ENCODE data around the gene THNSL1.
"Not testable (repeated sequence)": the region's sequence is repeated elsewhere in the genome, so short reads cannot be mapped to it uniquely, and the experiment has no call there.

THNSL1 gene

GRCh38 chr10:25016376-25017153 is at the start of gene THNSL1:
TSS of gene THNSL1 (plus strand) at chr10:25016612. CDS start at chr10:25023224, 6,612 bp downstream.
- peak; percentile 99 for DNase-seq

- DNase-seq, result no peak
These were observed 49.4 kb upstream of the THNSL1 start for GRCh38 chr10:24966962-24967481.

- no peak for DNase-seq
These were observed 48.1 kb upstream of the THNSL1 start for GRCh38 chr10:24968349-24968748.

- DNase-seq, result not testable (repeated sequence)
These were observed 47.5 kb upstream of the THNSL1 start for GRCh38 chr10:24968951-24969350.

- DNase-seq, result no peak
These were observed 46.6 kb upstream of the THNSL1 start for GRCh38 chr10:24969841-24970281.

- no peak for DNase-seq
These were observed 45.0 kb upstream of the THNSL1 start for GRCh38 chr10:24971374-24971773.

- DNase-seq, result no peak
These were observed 43.2 kb upstream of the THNSL1 start for GRCh38 chr10:24973163-24973562.

GRCh38 chr10:24974976-24975375 is 41.4 kb upstream of the THNSL1 start:
- DNase-seq, result no peak

GRCh38 chr10:24979685-24980084 is 36.7 kb upstream of the THNSL1 start:
- no peak for DNase-seq

GRCh38 chr10:24981161-24981710 is 35.2 kb upstream of the THNSL1 start:
- DNase-seq, result no peak

- no peak for DNase-seq
These were observed 33.9 kb upstream of the THNSL1 start for GRCh38 chr10:24982319-24983112.

GRCh38 chr10:24983130-24983529 is 33.3 kb upstream of the THNSL1 start:
- DNase-seq, result no peak

- no peak for DNase-seq
These were observed 32.5 kb upstream of the THNSL1 start for GRCh38 chr10:24983946-24984345.

GRCh38 chr10:24984906-24985305 is 31.5 kb upstream of the THNSL1 start:
- no peak for DNase-seq

GRCh38 chr10:24988831-24989640 is 27.4 kb upstream of the THNSL1 start:
- DNase-seq, result peak; percentile 41 to 48 (median 43)

GRCh38 chr10:24989867-24990266 is 26.5 kb upstream of the THNSL1 start:
- peak in 2 of 3 donors; percentile 24 to 39 for DNase-seq

- no peak for DNase-seq
These were observed 25.1 kb upstream of the THNSL1 start for GRCh38 chr10:24991298-24991697.

GRCh38 chr10:24992512-24993133 is 23.8 kb upstream of the THNSL1 start:
- no peak for DNase-seq

- DNase-seq, result peak in 1 of 3 donors; percentile 5
These were observed 23.0 kb upstream of the THNSL1 start for GRCh38 chr10:24993237-24993958.

- no peak for DNase-seq
These were observed 21.3 kb upstream of the THNSL1 start for GRCh38 chr10:24995072-24995471.

- no peak for DNase-seq
These were observed 18.4 kb upstream of the THNSL1 start for GRCh38 chr10:24998044-24998443.

Data from suppressor macrophage treated with lipopolysaccharide for 1 hour (primary cell).